ENCODE results near the gene OSR1. TPM values are rescaled to one million over a fixed set of nuclear protein-coding genes. Genes with fewer than 3 reads are reported as not detected.
"Not testable (repeated sequence)": the region's sequence is repeated elsewhere in the genome, so short reads cannot be mapped to it uniquely, and the experiment has no call there.

OSR1 gene
- total RNA-seq, 1 donor from 2014 or later, result 0.39 TPM

DNA sequence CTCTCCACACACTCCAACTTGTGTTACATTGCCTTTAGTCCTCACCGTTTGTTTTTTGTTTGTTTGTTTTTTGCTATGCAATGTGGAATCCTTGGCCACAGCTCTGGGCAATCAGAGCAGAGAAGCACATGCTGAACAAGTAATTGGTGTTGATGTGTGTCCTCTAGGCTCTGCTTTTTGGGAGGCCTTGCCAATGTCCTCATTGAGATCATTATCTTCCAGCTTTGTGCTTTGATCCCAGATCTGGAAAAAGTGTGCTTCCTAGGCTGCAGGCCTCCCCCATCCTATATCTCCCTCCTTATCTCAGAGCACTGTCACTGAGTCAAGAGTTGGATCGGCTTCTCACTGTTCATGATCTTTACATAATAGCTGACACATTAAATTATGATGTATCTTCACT is 25.9 kb downstream of the OSR1 start:
- DNase-seq (ENCODE audit: low read depth in 2 of 2), result no peak

- no peak for DNase-seq (ENCODE audit: low read depth in 2 of 2)
These were observed 27.0 kb downstream of the OSR1 start for GRCh38 chr2:19331450-19331849.

DNA sequence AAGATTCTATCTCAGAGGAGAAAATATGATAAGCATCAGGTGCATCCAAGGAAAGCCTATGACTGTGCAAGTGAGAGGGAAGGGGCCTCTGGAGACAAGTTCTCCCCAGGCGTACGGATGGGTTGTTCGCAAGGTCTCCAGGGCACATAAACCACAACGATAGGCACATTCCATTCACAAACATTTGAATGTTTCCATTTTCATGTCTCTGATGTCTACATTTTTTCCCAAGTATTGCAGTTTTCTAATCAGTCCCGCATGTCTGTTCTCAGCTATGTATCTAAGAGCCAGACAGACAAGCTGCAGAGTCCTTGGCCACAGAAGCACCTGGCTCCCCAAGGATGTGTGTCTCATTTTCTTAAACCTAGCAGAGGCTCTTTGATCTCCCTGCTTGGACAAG is 28.0 kb downstream of the OSR1 start:
- DNase-seq (ENCODE audit: low read depth in 2 of 2), result no peak

DNA sequence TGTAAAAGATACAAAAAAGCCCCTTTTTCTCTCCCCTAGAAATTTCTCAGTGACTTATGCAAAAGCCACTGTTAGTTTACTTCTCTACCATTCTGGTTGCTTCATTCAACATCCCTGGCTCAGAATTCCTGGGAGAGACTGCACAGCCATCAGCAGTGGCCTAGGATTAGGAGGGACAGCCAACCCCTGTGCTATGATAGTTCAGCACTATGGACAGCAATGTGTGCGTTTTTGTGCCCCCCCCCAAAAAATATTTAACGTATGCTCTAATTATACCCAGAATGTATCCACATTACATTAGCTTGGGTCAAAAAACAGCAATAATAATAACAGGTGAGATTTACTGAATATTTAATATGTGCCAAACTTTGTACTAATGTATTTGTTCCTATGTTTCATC is 29.0 kb downstream of the OSR1 start:
- DNase-seq (ENCODE audit: low read depth in 2 of 2), result no peak

DNA sequence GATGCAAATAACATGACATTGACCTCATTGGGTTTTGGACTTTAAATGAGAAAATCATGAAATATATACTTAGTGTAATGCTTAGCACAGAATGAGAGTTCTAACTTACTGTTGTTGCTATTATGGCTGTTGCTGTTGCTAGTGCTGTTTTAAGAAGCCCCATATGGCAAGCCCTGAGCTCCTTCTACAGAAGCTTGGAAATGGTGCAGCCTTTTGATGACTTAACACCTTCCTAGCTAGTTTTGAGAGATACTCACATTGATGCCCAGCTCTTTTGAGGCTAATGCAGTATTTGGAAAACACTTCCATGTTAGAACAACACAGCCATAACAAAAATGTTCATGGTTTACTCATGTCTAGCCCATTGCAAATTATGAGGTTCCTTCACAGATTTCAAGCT is 30.9 kb downstream of the OSR1 start:
- DNase-seq (ENCODE audit: low read depth in 2 of 2), result no peak

GRCh38 chr2:19321946-19322345 is 36.5 kb downstream of the OSR1 start:
- no peak for DNase-seq (ENCODE audit: low read depth in 2 of 2)

DNA sequence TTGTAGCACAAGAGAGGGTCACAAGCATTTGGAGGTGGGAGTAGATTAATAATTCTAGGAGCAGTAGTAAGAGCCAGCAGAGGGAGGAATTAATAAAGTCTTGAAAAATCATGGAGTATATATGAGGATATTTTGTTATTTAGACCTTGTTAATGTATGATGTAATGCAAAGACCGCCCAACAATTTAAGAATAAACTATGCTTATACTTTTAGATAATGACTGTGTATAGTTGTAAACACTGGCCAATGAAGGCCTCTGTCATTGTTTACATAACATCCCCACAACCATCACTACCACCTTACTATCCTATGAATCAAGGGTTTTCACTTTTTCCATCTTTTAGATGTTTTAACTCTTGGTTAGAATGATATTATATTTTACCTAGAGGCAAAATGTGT is 37.6 kb downstream of the OSR1 start:
- no peak for DNase-seq (ENCODE audit: low read depth in 2 of 2)

- no peak for DNase-seq (ENCODE audit: low read depth in 2 of 2)
These were observed 38.7 kb downstream of the OSR1 start for GRCh38 chr2:19319698-19320097.

GRCh38 chr2:19319064-19319463 is 39.4 kb downstream of the OSR1 start:
- no peak for DNase-seq (ENCODE audit: low read depth in 2 of 2)

DNA sequence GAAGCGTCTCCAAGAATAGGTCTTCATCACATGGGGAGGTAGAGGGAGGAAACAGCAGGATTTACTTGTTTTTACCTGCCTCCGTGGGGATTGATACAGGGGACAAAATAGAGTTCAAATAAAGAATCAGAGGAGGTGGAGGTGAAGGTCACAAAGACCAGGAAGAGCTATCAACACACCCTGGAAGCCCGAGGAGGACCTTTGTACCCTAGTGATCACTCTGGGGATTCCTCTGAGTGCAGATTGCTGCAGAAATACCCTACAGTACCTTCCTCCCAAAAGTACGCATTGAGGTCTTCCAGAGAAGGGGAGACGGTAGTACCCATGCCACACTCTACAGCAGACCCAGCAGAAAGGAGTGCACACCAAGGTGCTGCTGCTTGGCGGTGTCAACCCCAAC is 44.9 kb downstream of the OSR1 start:
- no peak for DNase-seq (ENCODE audit: low read depth in 2 of 2)

DNA sequence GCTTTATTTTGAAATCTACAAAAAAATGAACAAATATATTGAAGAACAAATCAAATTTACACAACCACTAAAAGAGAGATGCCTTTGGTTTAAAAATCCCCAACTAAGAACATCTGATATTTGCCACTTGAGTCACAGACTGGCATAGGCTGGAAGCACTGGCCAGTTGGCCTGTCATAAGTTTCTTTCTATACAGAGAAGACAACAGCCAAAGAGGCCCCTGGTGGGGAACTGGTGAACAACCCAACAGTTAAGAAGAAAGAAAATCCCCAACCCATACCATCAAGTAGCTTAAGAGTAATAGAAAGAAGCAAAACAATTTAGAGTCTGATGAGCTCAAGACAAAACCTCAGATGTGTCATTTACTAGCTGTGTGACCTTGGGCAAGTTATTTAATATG is 45.5 kb downstream of the OSR1 start:
- peak in 1 of 2 donors; percentile 21 for DNase-seq (ENCODE audit: low read depth in 2 of 2)

DNA sequence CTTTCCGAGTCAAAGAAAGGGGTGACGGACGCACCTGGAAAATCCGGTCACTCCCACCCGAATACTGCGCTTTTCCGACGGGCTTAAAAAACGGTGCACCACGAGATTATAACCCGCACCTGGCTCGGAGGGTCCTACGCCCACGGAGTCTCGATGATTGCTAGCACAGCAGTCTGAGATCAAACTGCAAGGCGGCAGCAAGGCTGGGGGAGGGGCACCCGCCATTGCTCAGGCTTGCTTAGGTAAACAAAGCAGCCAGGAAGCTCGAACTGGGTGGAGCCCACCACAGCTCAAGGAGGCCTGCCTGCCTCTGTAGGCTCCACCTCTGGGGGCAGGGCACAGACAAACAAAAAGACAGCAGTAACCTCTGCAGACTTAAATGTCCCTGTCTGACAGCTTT is 52.4 kb downstream of the OSR1 start:
- not testable (repeated sequence) for DNase-seq (ENCODE audit: low read depth in 2 of 2)

DNA sequence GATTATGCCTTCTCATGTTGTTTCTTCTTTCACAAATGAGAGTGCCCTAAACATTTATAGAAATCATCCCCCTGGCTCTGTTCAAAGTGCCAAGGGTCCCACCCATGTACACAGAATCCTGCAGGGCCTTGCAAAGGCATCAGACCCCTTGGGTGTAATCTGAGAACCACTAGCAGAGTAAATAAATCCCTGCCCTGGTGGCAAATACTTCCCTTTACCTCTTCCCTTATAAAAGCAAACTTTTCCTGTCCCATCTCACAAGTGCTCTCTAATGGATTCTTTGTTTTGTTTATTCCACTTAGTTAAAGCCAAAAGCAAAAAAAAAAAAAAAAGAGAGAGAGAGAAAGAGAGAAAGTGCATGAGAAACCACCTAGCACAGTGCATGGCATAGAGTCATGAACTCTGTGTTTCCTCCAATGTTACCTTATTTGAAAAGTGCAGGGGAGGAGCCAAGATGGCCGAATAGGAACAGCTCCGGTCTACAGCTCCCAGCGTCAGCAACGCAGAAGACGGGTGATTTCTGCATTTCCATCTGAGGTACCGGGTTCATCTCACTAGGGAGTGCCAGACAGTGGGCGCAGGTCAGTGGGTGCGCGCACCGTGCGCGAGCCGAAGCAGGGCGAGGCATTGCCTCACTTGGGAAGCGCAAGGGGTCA is 52.9 kb downstream of the OSR1 start:
- not testable (repeated sequence) for DNase-seq (ENCODE audit: low read depth in 2 of 2)

DNA sequence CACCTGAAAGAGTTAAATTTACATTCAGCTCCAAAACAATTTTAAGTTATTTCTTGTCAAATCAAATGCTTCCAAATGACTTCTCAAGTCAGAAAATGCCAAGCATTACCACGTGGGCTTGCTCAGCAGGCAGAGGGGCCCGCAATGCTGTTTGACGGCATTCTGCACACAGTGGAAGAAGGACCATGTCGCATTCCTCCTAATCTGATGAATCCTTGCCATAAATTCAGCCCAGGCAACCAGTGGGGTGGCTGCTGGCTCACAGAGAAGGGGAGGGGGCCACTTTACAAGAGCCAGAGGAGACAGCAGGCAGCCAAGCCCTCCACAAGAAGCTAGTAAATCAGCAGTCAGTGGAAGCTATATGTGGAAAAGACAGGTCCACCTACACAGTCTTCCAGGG is 56.7 kb downstream of the OSR1 start:
- DNase-seq (ENCODE audit: low read depth in 2 of 2), result no peak
